H1 (cell line): ENCODE data around the gene CALCR. TPM values are rescaled to one million over a fixed set of nuclear protein-coding genes. Genes with fewer than 3 reads are reported as not detected.

Source experiments
- CTCF ChIA-PET: fragments of 300-600 bp; sonication (Branson Sonifier 250); formaldehyde crosslinking; loops from one replicate; lab custom pipeline; 2021; ENCODE audit not compliant: partially characterized antibody; lab: Charles Lee
- POLR2A ChIA-PET: fragments of 300-600 bp; sonication (Branson Sonifier 250); formaldehyde crosslinking; loops from one replicate; lab custom pipeline; 2021; ENCODE audit warnings: inconsistent platforms; ENCODE audit not compliant: partially characterized antibody; lab: Charles Lee
- DNase-seq, 2 experiments: peaks; one replicate each; pipeline versions ENCODE4 v3.0.0 to v3.0.0-alpha.2; 2010 to 2022; ENCODE audit warnings: low spot score in 2 of 2, low read depth in 1 of 2, mixed read lengths in 1 of 2
- FAIRE-seq: peaks from 2 replicates; lab custom pipeline; 2011; peaks lifted over from hg19 to GRCh38; lab: Jason Lieb, UNC
- H2AFZ ChIP-seq: 2 replicates; pipeline ENCODE4 v1.8.1; 2012; ENCODE audit warnings: low read length, inconsistent platforms
- H2AK5ac ChIP-seq: 2 replicates; pipeline ENCODE4 v1.6.1; 2013; ENCODE audit warnings: low read depth, low read length
- H2BK120ac ChIP-seq: replicated peaks from 2 replicates; pipeline ENCODE3; 2013; ENCODE audit warnings: low read depth, low read length, inconsistent platforms
- H2BK12ac ChIP-seq: 2 replicates; pipeline ENCODE4 v1.6.1; 2013; ENCODE audit warnings: low read depth, low read length
- H2BK15ac ChIP-seq: 2 replicates; pipeline ENCODE4 v1.6.1; 2013; ENCODE audit warnings: low read length
- H2BK20ac ChIP-seq: 2 replicates; pipeline ENCODE4 v1.6.1; 2013; ENCODE audit warnings: low read length
- H2BK5ac ChIP-seq: 2 replicates; pipeline ENCODE4 v1.6.1; 2013; ENCODE audit warnings: low read depth, low read length
- H3K14ac ChIP-seq: 2 replicates; pipeline ENCODE4 v1.6.1; 2013; ENCODE audit warnings: inconsistent platforms; ENCODE audit not compliant: insufficient read length
- H3K18ac ChIP-seq: 2 replicates; pipeline ENCODE4 v1.6.1; 2013; ENCODE audit warnings: low read length; ENCODE audit errors: extremely low read depth
- H3K23ac ChIP-seq: 2 replicates; pipeline ENCODE4 v1.6.1; 2013; ENCODE audit warnings: inconsistent platforms; ENCODE audit not compliant: insufficient read length
- H3K23me2 ChIP-seq: 2 replicates; pipeline ENCODE4 v1.6.1; 2013; ENCODE audit warnings: low read depth, low read length
- H3K27ac ChIP-seq: 2 replicates; pipeline ENCODE4 v1.6.1; 2011; ENCODE audit warnings: low read depth, low read length, inconsistent platforms
- H3K27me3 ChIP-seq, 4 experiments: replicated peaks in 1 of 4; 1 replicate in 1 of 4; 2 replicates in 3 of 4; pipeline versions ENCODE4 v1.6.1 to v1.8.1; 2011 to 2013; ENCODE audit warnings: low read length in 3 of 4, mild to moderate bottlenecking in 3 of 4, inconsistent platforms in 2 of 4, mixed read lengths in 2 of 4, moderate library complexity in 1 of 4; ENCODE audit not compliant: control insufficient read depth in 3 of 4, insufficient read depth in 3 of 4; ENCODE audit errors: extremely low read depth in 1 of 4
- H3K36me3 ChIP-seq, 4 experiments: 2 replicates each; pipeline versions ENCODE4 v1.6.1 to v1.8.1; 2011 to 2013; ENCODE audit warnings: mild to moderate bottlenecking in 4 of 4, low read length in 3 of 4, moderate library complexity in 2 of 4, control low read depth in 1 of 4, inconsistent platforms in 1 of 4; ENCODE audit not compliant: insufficient read depth in 4 of 4, control insufficient read depth in 2 of 4
- H3K4ac ChIP-seq: replicated peaks from 2 replicates; pipeline ENCODE3; 2013; ENCODE audit warnings: low read length, low read depth, mixed read lengths, inconsistent platforms; ENCODE audit not compliant: insufficient read length
- H3K4me1 ChIP-seq, 4 experiments: replicated peaks in 1 of 4; 1 replicate in 1 of 4; 2 replicates in 3 of 4; pipeline versions ENCODE4 v1.6.1 to v1.8.1; 2011 to 2013; ENCODE audit warnings: low read length in 3 of 4, inconsistent platforms in 2 of 4, mixed read lengths in 1 of 4; ENCODE audit not compliant: insufficient read depth in 4 of 4, control insufficient read depth in 3 of 4
- H3K4me2 ChIP-seq, 2 experiments: 2 replicates each; pipeline versions ENCODE4 v1.6.1 to v1.8.1; 2011 to 2013; ENCODE audit warnings: low read depth in 2 of 2, low read length in 2 of 2, control low read depth in 1 of 2, inconsistent platforms in 1 of 2, mild to moderate bottlenecking in 1 of 2; ENCODE audit not compliant: insufficient read depth in 1 of 2
- H3K4me3 ChIP-seq, 4 experiments: fragments of 200-600, 300-600 bp in 1 of 4; sonication (generic), shearing (Covaris generic), sonication (Bioruptor Twin) in 1 of 4; 2 replicates each; pipeline versions ENCODE4 v1.5.1 to v1.8.1; 2011 to 2016; ENCODE audit warnings: low read length in 4 of 4, low read depth in 3 of 4, control low read depth in 2 of 4, inconsistent platforms in 2 of 4, mild to moderate bottlenecking in 2 of 4, mixed read lengths in 1 of 4, moderate library complexity in 1 of 4; ENCODE audit not compliant: insufficient read depth in 2 of 4; ENCODE audit errors: extremely low read depth in 1 of 4
- H3K56ac ChIP-seq: replicated peaks from 2 replicates; pipeline ENCODE3; 2013; ENCODE audit warnings: low read depth, mild to moderate bottlenecking, mixed read lengths, low read length, inconsistent platforms; ENCODE audit not compliant: insufficient read length
- H3K79me1 ChIP-seq: 2 replicates; pipeline ENCODE4 v1.6.1; 2013; ENCODE audit warnings: low read depth, low read length, control low read depth
- H3K79me2 ChIP-seq, 2 experiments: 2 replicates each; pipeline versions ENCODE4 v1.6.1 to v1.8.1; 2012 to 2013; ENCODE audit warnings: low read length in 2 of 2, mild to moderate bottlenecking in 2 of 2, inconsistent platforms in 1 of 2; ENCODE audit not compliant: insufficient read depth in 2 of 2, control insufficient read depth in 1 of 2
- H3K9ac ChIP-seq, 4 experiments: replicated peaks in 1 of 4; 1 replicate in 1 of 4; 2 replicates in 3 of 4; pipeline versions ENCODE4 v1.6.1 to v1.8.1; 2011 to 2013; ENCODE audit warnings: low read depth in 3 of 4, low read length in 3 of 4, control low read depth in 2 of 4, mild to moderate bottlenecking in 2 of 4, moderate library complexity in 2 of 4, inconsistent platforms in 1 of 4; ENCODE audit errors: extremely low read depth in 1 of 4
- H3K9me3 ChIP-seq, 2 experiments: 2 replicates each; pipeline versions ENCODE4 v1.6.1 to v1.8.1; 2012 to 2013; ENCODE audit warnings: mild to moderate bottlenecking in 2 of 2, moderate library complexity in 2 of 2, control low read depth in 1 of 2, inconsistent platforms in 1 of 2, low read depth in 1 of 2, low read length in 1 of 2, mixed read lengths in 1 of 2; ENCODE audit not compliant: insufficient read depth in 2 of 2
- H4K20me1 ChIP-seq, 2 experiments: replicated peaks in 1 of 2; 2 replicates each; pipeline versions ENCODE3 to v1.8.1; 2011 to 2013; ENCODE audit warnings: inconsistent platforms in 2 of 2, low read length in 2 of 2, mild to moderate bottlenecking in 1 of 2; ENCODE audit not compliant: insufficient read depth in 2 of 2, control insufficient read depth in 1 of 2
- H4K5ac ChIP-seq: 2 replicates; pipeline ENCODE4 v1.6.1; 2013; ENCODE audit warnings: low read length, low read depth, mixed read lengths, inconsistent platforms; ENCODE audit not compliant: insufficient read length
- H4K8ac ChIP-seq: 2 replicates; pipeline ENCODE4 v1.8.0; 2013; ENCODE audit warnings: mild to moderate bottlenecking, moderate library complexity, low read length, inconsistent platforms; ENCODE audit not compliant: insufficient read depth; ENCODE audit errors: extremely low read depth
- H4K91ac ChIP-seq: replicated peaks from 2 replicates; pipeline ENCODE3; 2013; ENCODE audit warnings: low read length, mixed read lengths, inconsistent platforms; ENCODE audit not compliant: insufficient read length
- CHD2 ChIP-seq: IDR thresholded peaks from 2 replicates; pipeline ENCODE4 v1.6.1; 2012; ENCODE audit warnings: low read length, improper control_type of control experiment
- SIX5 ChIP-seq: IDR thresholded peaks from 2 replicates; pipeline ENCODE4 v1.6.1; 2011; ENCODE audit warnings: mild to moderate bottlenecking, low read depth, low read length
- WGBS, 2 experiments: shearing (Covaris generic) in 1 of 2; methylation state at CpG; one replicate each; pipeline versions ENCODE4 v1.1.6 to v1.1.7; 2013 to 2015; ENCODE audit warnings: low lambda C conversion rate in 2 of 2, mixed read lengths in 2 of 2, inconsistent platforms in 1 of 2, low coverage in 1 of 2, missing lambda C conversion rate in 1 of 2; ENCODE audit not compliant: insufficient replicate concordance in 2 of 2, insufficient coverage in 1 of 2, insufficient read length in 1 of 2; ENCODE audit errors: extremely low coverage in 1 of 2, missing lambda C conversion rate in 1 of 2; 5-methylcytosine and 5-hydroxymethylcytosine counted together
- polyA plus RNA-seq, 7 experiments: library from polyadenylated mRNA; depleted of rRNA in 3 of 7; stranded (reverse) in 5 of 7; unstranded in 2 of 7; fragments of >200 nt in 5 of 7; fragments of 200-250 nt in 2 of 7; gene quantifications; 1 replicate in 5 of 7; 2 replicates in 1 of 7; 4 replicates in 1 of 7; pipeline versions ENCODE4 v1.2.1 to v1.2.3, GENCODE V29; 2011 to 2013; ENCODE audit warnings: missing spikeins in 2 of 7, mixed read lengths in 2 of 7
- total RNA-seq: library from RNA; stranded (reverse); fragmentation: NEBNext Ultra II Directional; extraction: Animal tissue kit (Norgen Biotek cat#: 25700); gene quantifications from 2 replicates; pipeline ENCODE4 v1.2.1, GENCODE V29; 2021

Gene CALCR
- total and polyA plus RNA-seq, 2 of the 8 experiments (the other 6 are each of a cell fraction or from before 2014, with no cell fraction given): 1.0 to 3.6 TPM

GRCh38 chr7:93399642-93400041 lies 174.9 kb downstream of the CALCR start:
- H3K18ac ChIP-seq: no peak overlapping the region
- no peak overlapping the region for H3K56ac ChIP-seq
- no peaks in the 10 kb centered on the region for H4K20me1 ChIP-seq
- no peaks in the 10 kb centered on the region for H3K27me3 ChIP-seq
- H4K8ac ChIP-seq: no peak overlapping the region
- H2AK5ac ChIP-seq: no peak overlapping the region
- WGBS, 2 experiments: 85 to 100% methylated on average over 1 to 3 of the region's 3 CpGs
- no peaks in the 10 kb centered on the region for H3K79me2 ChIP-seq
- H3K9ac ChIP-seq: no peak overlapping the region
- no peaks in the 10 kb centered on the region for H3K79me1 ChIP-seq
- H4K5ac ChIP-seq: no peak overlapping the region
- CTCF ChIA-PET: no interaction called here
- no peaks in the 10 kb centered on the region for H3K23me2 ChIP-seq
- POLR2A ChIA-PET: no interaction called here
- no peak overlapping the region for H4K91ac ChIP-seq
- FAIRE-seq: no peak
- no peak overlapping the region for H2AFZ ChIP-seq
- TF ChIP-seq CHD2 (no peak), SIX5 (no peak)
- TF ChIP-seq, all 59 proteins: peak for 0
- Histone ChIP-seq H3K4me3 (no peak overlapping the region), H2BK15ac (no peak overlapping the region), H2BK12ac (no peak overlapping the region), H2BK5ac (0 out of 2 replicates have a peak overlapping the region, but pooled peaks have one; percentile 49), H2BK120ac (peak overlapping the region; percentile 18), H3K27ac (no peak overlapping the region), H3K14ac (no peak overlapping the region), H3K4me1 (peaks cover 0 to 7% (median 0%) of the 10 kb centered on the region in 4 experiments; a peak in 1 of 7 replicates), H3K36me3 (no peaks in the 10 kb centered on the region), H3K4ac (no peak overlapping the region), H2BK20ac (no peak overlapping the region), H3K9me3 (no peaks in the 10 kb centered on the region), H3K4me2 (no peak overlapping the region), H3K23ac (no peak overlapping the region)
- no peak for DNase-seq
